ENCODE measurements around the gene KRTAP10-1. TPM values are rescaled to one million over a fixed set of nuclear protein-coding genes. Genes with fewer than 3 reads are reported as not detected.
"Not testable (repeated sequence)": the region's sequence is repeated elsewhere in the genome, so short reads cannot be mapped to it uniquely, and the experiment has no call there.

The KRTAP10-1 gene
- total and polyA plus RNA-seq, 4 donors: not detected

DNA sequence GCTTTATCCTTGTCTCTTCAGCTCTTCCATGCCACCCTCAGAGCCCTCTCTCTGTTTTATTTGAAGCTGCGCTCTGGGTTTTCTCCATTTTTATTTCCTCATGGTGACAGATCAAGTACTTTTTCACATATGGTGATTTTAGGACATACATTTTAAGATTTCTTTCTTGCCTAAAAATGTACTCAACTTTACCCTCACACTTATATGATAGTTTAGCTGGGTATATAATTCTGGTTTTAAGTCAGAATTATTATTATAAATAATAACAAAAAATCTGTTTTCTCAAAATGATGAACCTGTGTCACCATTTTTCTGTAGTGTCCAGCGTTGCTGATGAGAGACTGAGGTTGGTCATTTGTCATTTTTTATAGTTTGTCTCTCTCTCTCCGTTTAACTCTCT, 41.2 kb upstream of the KRTAP10-1 start:
- Histone ChIP-seq H3K4me1 (ENCODE audit: control insufficient read depth in 4 of 4, insufficient read depth in 4 of 4, low read length in 3 of 4) (peaks cover 0 to 6% (median 0%) of the 10 kb centered on the region in 4 donors), H3K9ac (ENCODE audit: low read depth in 1 of 2, low read length in 2 of 2) (no peak overlapping the region), H3K4me3 (ENCODE audit: low read depth in 1 of 3, low read length in 3 of 3) (no peak overlapping the region), H3K9me3 (ENCODE audit: control insufficient read depth in 4 of 4, low read length in 3 of 4) (peaks cover 0 to 9% (median 3%) of the 10 kb centered on the region in 4 donors), H3K27me3 (ENCODE audit: control insufficient read depth in 4 of 4, insufficient read depth in 4 of 4, low read length in 3 of 4) (no peaks in the 10 kb centered on the region), H3K36me3 (ENCODE audit: control insufficient read depth in 4 of 4, insufficient read depth in 3 of 4, low read depth in 1 of 4, low read length in 3 of 4) (no peaks in the 10 kb centered on the region), H3K27ac (ENCODE audit: low read depth in 1 of 2, low read length in 2 of 2) (no peak overlapping the region)
- no peak for DNase-seq (ENCODE audit: low spot score)
- TF ChIP-seq JUND (IDR thresholded peaks at IDR 0.05): no peak
- TF ChIP-seq, protein P1, sequence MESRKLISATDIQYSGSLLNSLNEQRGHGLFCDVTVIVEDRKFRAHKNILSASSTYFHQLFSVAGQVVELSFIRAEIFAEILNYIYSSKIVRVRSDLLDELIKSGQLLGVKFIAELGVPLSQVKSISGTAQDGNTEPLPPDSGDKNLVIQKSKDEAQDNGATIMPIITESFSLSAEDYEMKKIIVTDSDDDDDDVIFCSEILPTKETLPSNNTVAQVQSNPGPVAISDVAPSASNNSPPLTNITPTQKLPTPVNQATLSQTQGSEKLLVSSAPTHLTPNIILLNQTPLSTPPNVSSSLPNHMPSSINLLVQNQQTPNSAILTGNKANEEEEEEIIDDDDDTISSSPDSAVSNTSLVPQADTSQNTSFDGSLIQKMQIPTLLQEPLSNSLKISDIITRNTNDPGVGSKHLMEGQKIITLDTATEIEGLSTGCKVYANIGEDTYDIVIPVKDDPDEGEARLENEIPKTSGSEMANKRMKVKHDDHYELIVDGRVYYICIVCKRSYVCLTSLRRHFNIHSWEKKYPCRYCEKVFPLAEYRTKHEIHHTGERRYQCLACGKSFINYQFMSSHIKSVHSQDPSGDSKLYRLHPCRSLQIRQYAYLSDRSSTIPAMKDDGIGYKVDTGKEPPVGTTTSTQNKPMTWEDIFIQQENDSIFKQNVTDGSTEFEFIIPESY (IDR thresholded peaks at IDR 0.05): no peak
- no peak for TF ChIP-seq SP1 (IDR thresholded peaks at IDR 0.05)
- TF ChIP-seq TAF1 (conservative IDR thresholded peaks at IDR 0.05): no peak
- no peak for TF ChIP-seq FOXA1 (IDR thresholded peaks at IDR 0.05)
- no peak for TF ChIP-seq RXRA (IDR thresholded peaks at IDR 0.05)
- no peak for TF ChIP-seq YY1 (IDR thresholded peaks at IDR 0.05)
- TF ChIP-seq, protein P2, sequence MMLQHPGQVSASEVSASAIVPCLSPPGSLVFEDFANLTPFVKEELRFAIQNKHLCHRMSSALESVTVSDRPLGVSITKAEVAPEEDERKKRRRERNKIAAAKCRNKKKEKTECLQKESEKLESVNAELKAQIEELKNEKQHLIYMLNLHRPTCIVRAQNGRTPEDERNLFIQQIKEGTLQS (IDR thresholded peaks at IDR 0.05): no peak
- TF ChIP-seq, protein P3, sequence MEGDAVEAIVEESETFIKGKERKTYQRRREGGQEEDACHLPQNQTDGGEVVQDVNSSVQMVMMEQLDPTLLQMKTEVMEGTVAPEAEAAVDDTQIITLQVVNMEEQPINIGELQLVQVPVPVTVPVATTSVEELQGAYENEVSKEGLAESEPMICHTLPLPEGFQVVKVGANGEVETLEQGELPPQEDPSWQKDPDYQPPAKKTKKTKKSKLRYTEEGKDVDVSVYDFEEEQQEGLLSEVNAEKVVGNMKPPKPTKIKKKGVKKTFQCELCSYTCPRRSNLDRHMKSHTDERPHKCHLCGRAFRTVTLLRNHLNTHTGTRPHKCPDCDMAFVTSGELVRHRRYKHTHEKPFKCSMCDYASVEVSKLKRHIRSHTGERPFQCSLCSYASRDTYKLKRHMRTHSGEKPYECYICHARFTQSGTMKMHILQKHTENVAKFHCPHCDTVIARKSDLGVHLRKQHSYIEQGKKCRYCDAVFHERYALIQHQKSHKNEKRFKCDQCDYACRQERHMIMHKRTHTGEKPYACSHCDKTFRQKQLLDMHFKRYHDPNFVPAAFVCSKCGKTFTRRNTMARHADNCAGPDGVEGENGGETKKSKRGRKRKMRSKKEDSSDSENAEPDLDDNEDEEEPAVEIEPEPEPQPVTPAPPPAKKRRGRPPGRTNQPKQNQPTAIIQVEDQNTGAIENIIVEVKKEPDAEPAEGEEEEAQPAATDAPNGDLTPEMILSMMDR (IDR thresholded peaks at IDR 0.05; ENCODE audit: low read depth, low read length, missing input control): no peak
- TF ChIP-seq, protein P4, sequence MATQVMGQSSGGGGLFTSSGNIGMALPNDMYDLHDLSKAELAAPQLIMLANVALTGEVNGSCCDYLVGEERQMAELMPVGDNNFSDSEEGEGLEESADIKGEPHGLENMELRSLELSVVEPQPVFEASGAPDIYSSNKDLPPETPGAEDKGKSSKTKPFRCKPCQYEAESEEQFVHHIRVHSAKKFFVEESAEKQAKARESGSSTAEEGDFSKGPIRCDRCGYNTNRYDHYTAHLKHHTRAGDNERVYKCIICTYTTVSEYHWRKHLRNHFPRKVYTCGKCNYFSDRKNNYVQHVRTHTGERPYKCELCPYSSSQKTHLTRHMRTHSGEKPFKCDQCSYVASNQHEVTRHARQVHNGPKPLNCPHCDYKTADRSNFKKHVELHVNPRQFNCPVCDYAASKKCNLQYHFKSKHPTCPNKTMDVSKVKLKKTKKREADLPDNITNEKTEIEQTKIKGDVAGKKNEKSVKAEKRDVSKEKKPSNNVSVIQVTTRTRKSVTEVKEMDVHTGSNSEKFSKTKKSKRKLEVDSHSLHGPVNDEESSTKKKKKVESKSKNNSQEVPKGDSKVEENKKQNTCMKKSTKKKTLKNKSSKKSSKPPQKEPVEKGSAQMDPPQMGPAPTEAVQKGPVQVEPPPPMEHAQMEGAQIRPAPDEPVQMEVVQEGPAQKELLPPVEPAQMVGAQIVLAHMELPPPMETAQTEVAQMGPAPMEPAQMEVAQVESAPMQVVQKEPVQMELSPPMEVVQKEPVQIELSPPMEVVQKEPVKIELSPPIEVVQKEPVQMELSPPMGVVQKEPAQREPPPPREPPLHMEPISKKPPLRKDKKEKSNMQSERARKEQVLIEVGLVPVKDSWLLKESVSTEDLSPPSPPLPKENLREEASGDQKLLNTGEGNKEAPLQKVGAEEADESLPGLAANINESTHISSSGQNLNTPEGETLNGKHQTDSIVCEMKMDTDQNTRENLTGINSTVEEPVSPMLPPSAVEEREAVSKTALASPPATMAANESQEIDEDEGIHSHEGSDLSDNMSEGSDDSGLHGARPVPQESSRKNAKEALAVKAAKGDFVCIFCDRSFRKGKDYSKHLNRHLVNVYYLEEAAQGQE (IDR thresholded peaks at IDR 0.05): no peak
- no peak for TF ChIP-seq GABPA (IDR thresholded peaks at IDR 0.05 in 1 of 2, conservative IDR thresholded peaks at IDR 0.05 in 1 of 2)
- TF ChIP-seq NR2F2 (IDR thresholded peaks at IDR 0.05): no peak
- TF ChIP-seq RAD21 (IDR thresholded peaks at IDR 0.05): no peak
- TF ChIP-seq FOXA2 (IDR thresholded peaks at IDR 0.05): no peak
- no peak for TF ChIP-seq HNF4G (IDR thresholded peaks at IDR 0.05)
- no peak for TF ChIP-seq EGR1 (IDR thresholded peaks at IDR 0.05; ENCODE audit: low read depth in 2 of 2)
- 82% methylated on average over 3 of the region's 3 CpGs for WGBS

DNA sequence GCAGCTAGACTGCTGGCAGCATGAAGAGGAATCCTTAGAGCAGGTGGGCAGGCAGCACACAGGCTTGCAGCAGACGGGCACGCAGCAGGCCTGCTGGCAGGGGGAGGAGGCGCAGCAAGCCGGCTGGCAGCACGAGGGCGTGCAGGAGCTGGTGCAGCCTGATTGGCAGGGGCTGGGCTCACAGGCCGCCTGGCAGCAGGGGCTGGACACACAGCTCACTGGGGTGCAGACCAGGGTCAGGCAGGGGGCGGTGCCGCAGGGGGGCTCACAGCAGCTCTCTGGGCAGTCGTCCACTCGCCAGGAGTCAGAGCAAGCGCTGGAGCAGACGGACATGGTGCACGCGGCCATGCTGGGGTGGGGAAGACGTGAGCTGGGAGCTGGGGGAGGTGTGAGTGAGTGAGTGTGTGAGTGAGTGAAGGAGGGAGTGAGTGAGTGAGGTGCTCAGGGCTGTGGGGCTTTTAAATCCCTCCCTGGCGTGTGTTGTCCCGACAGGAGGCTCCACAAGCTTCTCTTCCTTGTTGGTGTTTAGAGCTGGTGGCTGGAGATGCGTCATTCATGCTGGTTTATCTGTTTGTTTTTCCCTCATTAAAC, 40.3 kb upstream of the KRTAP10-1 start, which contains the start of gene KRTAP10-5:
KRTAP10-5 (minus strand) TSS at position 374 of the 591 bp plus-strand sequence; CDS start at position 348, 26 bp downstream.
- DNase-seq (ENCODE audit: low spot score); H3K9me3 ChIP-seq (ENCODE audit: control insufficient read depth in 4 of 4, low read length in 3 of 4); H3K27ac ChIP-seq (ENCODE audit: low read depth in 1 of 2, low read length in 2 of 2); H3K36me3 ChIP-seq (ENCODE audit: control insufficient read depth in 4 of 4, insufficient read depth in 3 of 4, low read depth in 1 of 4, low read length in 3 of 4); H3K9ac ChIP-seq (ENCODE audit: low read depth in 1 of 2, low read length in 2 of 2); H3K27me3 ChIP-seq (ENCODE audit: control insufficient read depth in 4 of 4, insufficient read depth in 4 of 4, low read length in 3 of 4); H3K4me3 ChIP-seq (ENCODE audit: low read depth in 1 of 3, low read length in 3 of 3); H3K4me1 ChIP-seq (ENCODE audit: control insufficient read depth in 4 of 4, insufficient read depth in 4 of 4, low read length in 3 of 4): not testable (repeated sequence)
- WGBS: 47% methylated on average over 19 of the region's 19 CpGs

All from liver (tissue), 9 donors.